NCI-H345 (cell line): ENCODE results near the gene ZC3H4.
"Not testable (repeated sequence)": the region's sequence is repeated elsewhere in the genome, so short reads cannot be mapped to it uniquely, and the experiment has no call there.

ENCODE experiments used
- DNase-seq: peaks from one replicate; lab custom pipeline; 2025; lab: John Stamatoyannopoulos, UW

ZC3H4 gene

GRCh38 chr19:47084879-47085439 is 28.6 kb downstream of the ZC3H4 start:
- DNase-seq, result no peak

- no peak for DNase-seq
Measured at GRCh38 chr19:47082493-47082892, 31.1 kb downstream of the ZC3H4 start.

GRCh38 chr19:47081095-47081494 is 32.5 kb downstream of the ZC3H4 start:
- no peak for DNase-seq

- not testable (repeated sequence) for DNase-seq
Measured at GRCh38 chr19:47078351-47078750, 35.2 kb downstream of the ZC3H4 start.

GRCh38 chr19:47075941-47076340 is 37.6 kb downstream of the ZC3H4 start:
- DNase-seq, result no peak

- DNase-seq, result no peak
Measured at GRCh38 chr19:47075179-47075810, 38.3 kb downstream of the ZC3H4 start.

- DNase-seq, result no peak
Measured at GRCh38 chr19:47074621-47075020, 39.0 kb downstream of the ZC3H4 start.

- DNase-seq, result no peak
Measured at GRCh38 chr19:47073574-47073973, 40.0 kb downstream of the ZC3H4 start.

GRCh38 chr19:47072323-47072722 is 41.3 kb downstream of the ZC3H4 start:
- DNase-seq, result no peak

GRCh38 chr19:47071731-47072130 is 41.8 kb downstream of the ZC3H4 start:
- no peak for DNase-seq

- no peak for DNase-seq
Measured at GRCh38 chr19:47070756-47071155, 42.8 kb downstream of the ZC3H4 start.

GRCh38 chr19:47069795-47070194 is 43.8 kb downstream of the ZC3H4 start:
- DNase-seq, result no peak

- no peak for DNase-seq
Measured at GRCh38 chr19:47068876-47069406, 44.6 kb downstream of the ZC3H4 start.

- DNase-seq, result no peak
Measured at GRCh38 chr19:47068246-47068645, 45.3 kb downstream of the ZC3H4 start.

GRCh38 chr19:47067215-47067847 is 46.2 kb downstream of the ZC3H4 start:
- DNase-seq, result no peak

- no peak for DNase-seq
Measured at GRCh38 chr19:47066376-47067214, 47.0 kb downstream of the ZC3H4 start.

GRCh38 chr19:47065242-47065641 is 48.3 kb downstream of the ZC3H4 start:
- DNase-seq, result no peak

- DNase-seq, result no peak
Measured at GRCh38 chr19:47063874-47064273, 49.7 kb downstream of the ZC3H4 start.

- DNase-seq, result no peak
Measured at GRCh38 chr19:47058621-47059022, 55.0 kb downstream of the ZC3H4 start.

- DNase-seq, result no peak
Measured at GRCh38 chr19:47057328-47057727, 56.2 kb downstream of the ZC3H4 start.

- no peak for DNase-seq
Measured at GRCh38 chr19:47056411-47056810, 57.2 kb downstream of the ZC3H4 start.

- not testable (repeated sequence) for DNase-seq
Measured at GRCh38 chr19:47050562-47050961, 63.0 kb downstream of the ZC3H4 start.
